Measurements from ENCODE around the gene ZDHHC11.

Gene ZDHHC11

DNA sequence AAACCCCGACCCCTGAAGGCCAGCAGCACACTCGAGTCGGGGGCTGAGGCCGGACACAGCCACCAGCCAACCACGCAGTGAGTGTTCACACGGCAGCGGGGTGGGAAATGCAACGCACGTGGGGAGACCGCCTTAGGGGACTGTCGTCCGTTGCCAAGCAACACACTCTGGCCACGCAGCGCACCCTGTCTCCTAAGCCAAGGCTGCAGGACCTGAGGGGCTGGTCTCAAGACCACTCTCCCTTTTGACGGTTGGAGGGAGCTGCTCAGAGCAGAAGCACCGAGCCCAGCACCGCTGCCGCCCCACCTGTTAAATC lies 34.3 kb upstream of the ZDHHC11 start:
- Histone ChIP-seq H3K27ac (ENCODE audit: low read length) (no peak overlapping the region), H3K4me3 (ENCODE audit: low read length) (no peak overlapping the region), H3K9me3 (ENCODE audit: insufficient read depth, low read length) (no peaks in the 10 kb centered on the region), H3K27me3 (ENCODE audit: low read depth, low read length) (no peaks in the 10 kb centered on the region), H3K9ac (ENCODE audit: low read length) (no peak overlapping the region), H2AFZ (ENCODE audit: low read depth, low read length) (no peak overlapping the region), H3K36me3 (replicated peaks; ENCODE audit: low read depth, low read length) (peaks cover 62% of the 10 kb centered on the region), H4K20me1 (ENCODE audit: insufficient read depth, low read length) (peaks cover 14% of the 10 kb centered on the region), H3K4me2 (ENCODE audit: low read length) (no peak overlapping the region), H3K79me2 (ENCODE audit: low read length) (peaks cover 67% of the 10 kb centered on the region), H3K4me1 (ENCODE audit: low read length) (no peaks in the 10 kb centered on the region)
- TF ChIP-seq, protein P1, sequence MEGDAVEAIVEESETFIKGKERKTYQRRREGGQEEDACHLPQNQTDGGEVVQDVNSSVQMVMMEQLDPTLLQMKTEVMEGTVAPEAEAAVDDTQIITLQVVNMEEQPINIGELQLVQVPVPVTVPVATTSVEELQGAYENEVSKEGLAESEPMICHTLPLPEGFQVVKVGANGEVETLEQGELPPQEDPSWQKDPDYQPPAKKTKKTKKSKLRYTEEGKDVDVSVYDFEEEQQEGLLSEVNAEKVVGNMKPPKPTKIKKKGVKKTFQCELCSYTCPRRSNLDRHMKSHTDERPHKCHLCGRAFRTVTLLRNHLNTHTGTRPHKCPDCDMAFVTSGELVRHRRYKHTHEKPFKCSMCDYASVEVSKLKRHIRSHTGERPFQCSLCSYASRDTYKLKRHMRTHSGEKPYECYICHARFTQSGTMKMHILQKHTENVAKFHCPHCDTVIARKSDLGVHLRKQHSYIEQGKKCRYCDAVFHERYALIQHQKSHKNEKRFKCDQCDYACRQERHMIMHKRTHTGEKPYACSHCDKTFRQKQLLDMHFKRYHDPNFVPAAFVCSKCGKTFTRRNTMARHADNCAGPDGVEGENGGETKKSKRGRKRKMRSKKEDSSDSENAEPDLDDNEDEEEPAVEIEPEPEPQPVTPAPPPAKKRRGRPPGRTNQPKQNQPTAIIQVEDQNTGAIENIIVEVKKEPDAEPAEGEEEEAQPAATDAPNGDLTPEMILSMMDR (IDR thresholded peaks at IDR 0.05; ENCODE audit: low read depth, low read length) = no peak
- TF ChIP-seq EZH2phosphoT487 (IDR thresholded peaks at IDR 0.05; ENCODE audit: low read depth) = no peak

DNA sequence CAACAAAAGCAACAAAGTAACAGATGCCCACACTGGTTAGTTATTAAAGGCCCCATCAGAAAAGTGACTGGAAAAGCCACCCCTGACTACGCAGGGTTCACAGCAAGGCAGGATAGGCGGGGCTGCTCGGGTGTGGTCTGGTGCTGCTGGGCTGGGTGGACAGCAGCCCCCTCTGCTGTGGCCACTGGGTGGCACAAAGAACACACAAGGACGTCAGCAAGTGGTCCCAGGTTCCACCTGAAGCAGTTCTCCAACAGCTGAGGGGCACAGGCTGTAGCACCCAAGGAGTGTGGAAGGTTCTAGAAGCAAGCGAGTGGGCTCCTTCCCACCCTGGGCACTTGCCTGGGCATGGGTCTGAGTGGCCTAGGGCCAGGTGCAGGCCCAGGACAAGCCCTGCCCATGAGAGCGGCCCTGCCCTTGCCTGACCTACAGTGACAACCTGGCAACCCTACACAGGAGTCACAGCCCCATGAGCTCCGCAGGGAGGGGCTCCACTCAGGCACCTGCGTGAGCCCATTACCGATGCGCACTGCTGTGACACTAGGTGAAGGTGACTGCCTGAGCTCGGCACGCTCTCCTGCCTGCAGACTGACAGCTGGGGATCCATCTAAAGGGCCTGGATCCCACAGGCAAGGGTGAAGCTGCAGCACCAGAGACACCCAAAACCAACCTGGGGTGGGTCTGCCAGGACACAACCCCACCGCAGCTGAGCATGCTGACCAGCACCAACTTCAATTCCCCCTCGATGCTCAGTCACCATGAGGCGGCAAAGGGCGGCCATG lies 33.8 kb upstream of the ZDHHC11 start:
- Histone ChIP-seq H3K9me3 (ENCODE audit: insufficient read depth, low read length) (no peaks in the 10 kb centered on the region), H3K4me3 (ENCODE audit: low read length) (no peak overlapping the region), H3K4me2 (ENCODE audit: low read length) (no peak overlapping the region), H3K36me3 (replicated peaks; ENCODE audit: low read depth, low read length) (peaks cover 60% of the 10 kb centered on the region), H3K4me1 (ENCODE audit: low read length) (no peaks in the 10 kb centered on the region), H2AFZ (ENCODE audit: low read depth, low read length) (no peak overlapping the region), H3K79me2 (ENCODE audit: low read length) (peaks cover 62% of the 10 kb centered on the region), H3K9ac (ENCODE audit: low read length) (no peak overlapping the region), H3K27me3 (ENCODE audit: low read depth, low read length) (no peaks in the 10 kb centered on the region), H4K20me1 (ENCODE audit: insufficient read depth, low read length) (peaks cover 14% of the 10 kb centered on the region), H3K27ac (ENCODE audit: low read length) (no peak overlapping the region)
- TF ChIP-seq, protein P1 (IDR thresholded peaks at IDR 0.05; ENCODE audit: low read depth, low read length) = no peak
- no peak for TF ChIP-seq EZH2phosphoT487 (IDR thresholded peaks at IDR 0.05; ENCODE audit: low read depth)

DNA sequence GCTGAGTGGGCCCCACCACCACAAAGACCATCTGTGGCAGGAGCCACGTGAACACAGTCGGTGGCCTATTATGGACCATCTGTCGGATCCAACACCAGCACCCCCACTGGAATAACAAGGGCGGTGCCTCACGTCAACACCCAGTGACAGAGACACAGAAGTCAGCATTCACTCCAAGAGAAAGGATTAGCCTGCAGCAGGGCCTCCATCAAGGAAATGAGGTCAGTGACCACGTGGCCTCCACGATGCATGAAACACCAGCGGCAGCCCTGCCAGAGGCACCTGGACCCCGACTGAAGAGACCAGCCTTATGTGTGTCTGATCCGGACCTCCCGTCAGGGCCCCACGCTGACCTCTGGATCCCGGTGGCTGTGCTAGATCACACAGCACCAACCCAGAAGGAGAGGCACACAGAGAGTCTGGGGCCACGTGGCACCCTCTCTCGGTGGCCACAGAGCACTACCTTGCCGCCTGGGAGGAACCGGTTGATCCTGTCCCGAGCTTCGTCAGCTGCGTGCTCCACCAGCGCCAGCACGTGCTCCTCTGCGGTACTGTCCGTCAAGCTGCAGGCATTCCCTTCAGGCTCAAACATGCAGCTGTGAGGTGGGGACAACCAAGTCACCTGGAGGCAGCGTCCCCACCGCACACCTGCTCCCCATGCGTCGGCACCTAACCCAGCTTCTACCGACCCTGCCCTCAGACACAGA lies 32.8 kb upstream of the ZDHHC11 start:
- peaks cover 53% of the 10 kb centered on the region for H3K36me3 ChIP-seq (replicated peaks; ENCODE audit: low read depth, low read length)
- no peaks in the 10 kb centered on the region for H3K4me1 ChIP-seq (ENCODE audit: low read length)
- H3K27me3 ChIP-seq (ENCODE audit: low read depth, low read length) = no peaks in the 10 kb centered on the region
- H4K20me1 ChIP-seq (ENCODE audit: insufficient read depth, low read length) = peaks cover 14% of the 10 kb centered on the region
- TF ChIP-seq, protein P1 (IDR thresholded peaks at IDR 0.05; ENCODE audit: low read depth, low read length) = no peak
- TF ChIP-seq EZH2phosphoT487 (IDR thresholded peaks at IDR 0.05; ENCODE audit: low read depth) = no peak
- no peak overlapping the region for H3K4me2 ChIP-seq (ENCODE audit: low read length)
- no peak overlapping the region for H2AFZ ChIP-seq (ENCODE audit: low read depth, low read length)
- no peak overlapping the region for H3K9ac ChIP-seq (ENCODE audit: low read length)
- H3K4me3 ChIP-seq (ENCODE audit: low read length) = no peak overlapping the region
- no peak overlapping the region for H3K27ac ChIP-seq (ENCODE audit: low read length)
- H3K79me2 ChIP-seq (ENCODE audit: low read length) = peaks cover 55% of the 10 kb centered on the region
- H3K9me3 ChIP-seq (ENCODE audit: insufficient read depth, low read length) = no peaks in the 10 kb centered on the region

Data from OCI-LY3 (cell line).